Measurements from ENCODE around the gene SERGEF.

The SERGEF gene

GRCh38 chr11:17810041-17810440 lies 202.8 kb downstream of the SERGEF start:
- DNase-seq: no peak

- no peak for DNase-seq
Measured at GRCh38 chr11:17807034-17807433, 205.8 kb downstream of the SERGEF start.

- DNase-seq: no peak
Measured at GRCh38 chr11:17805873-17806272, 207.0 kb downstream of the SERGEF start.

GRCh38 chr11:17805043-17805442 lies 207.8 kb downstream of the SERGEF start:
- DNase-seq: no peak

GRCh38 chr11:17803754-17804334 lies 209.0 kb downstream of the SERGEF start:
- no peak for DNase-seq

- no peak for DNase-seq
Measured at GRCh38 chr11:17802491-17802890, 210.4 kb downstream of the SERGEF start.

GRCh38 chr11:17801166-17801565 lies 211.7 kb downstream of the SERGEF start:
- DNase-seq: no peak

GRCh38 chr11:17799147-17799546 lies 213.7 kb downstream of the SERGEF start:
- DNase-seq: no peak

GRCh38 chr11:17798716-17799115 lies 214.1 kb downstream of the SERGEF start:
- DNase-seq: no peak

GRCh38 chr11:17798253-17798652 lies 214.6 kb downstream of the SERGEF start:
- DNase-seq: no peak

- DNase-seq: no peak
Measured at GRCh38 chr11:17796154-17796553, 216.7 kb downstream of the SERGEF start.

- no peak for DNase-seq
Measured at GRCh38 chr11:17794981-17795380, 217.9 kb downstream of the SERGEF start.

GRCh38 chr11:17793642-17794170 lies 219.1 kb downstream of the SERGEF start:
- DNase-seq: no peak

- DNase-seq: no peak
Measured at GRCh38 chr11:17792161-17792560, 220.7 kb downstream of the SERGEF start.

GRCh38 chr11:17791144-17791543 lies 221.7 kb downstream of the SERGEF start:
- DNase-seq: no peak

GRCh38 chr11:17790453-17790852 lies 222.4 kb downstream of the SERGEF start:
- no peak for DNase-seq

- no peak for DNase-seq
Measured at GRCh38 chr11:17788084-17788483, 224.8 kb downstream of the SERGEF start.

GRCh38 chr11:17786824-17787525 lies 225.9 kb downstream of the SERGEF start:
- DNase-seq: no peak

GRCh38 chr11:17783878-17784277 lies 229.0 kb downstream of the SERGEF start:
- no peak for DNase-seq

- DNase-seq: no peak
Measured at GRCh38 chr11:17782603-17783337, 230.1 kb downstream of the SERGEF start.

GRCh38 chr11:17782145-17782544 lies 230.7 kb downstream of the SERGEF start:
- no peak for DNase-seq

GRCh38 chr11:17781626-17782025 lies 231.2 kb downstream of the SERGEF start:
- no peak for DNase-seq

- DNase-seq: no peak
Measured at GRCh38 chr11:17781221-17781620, 231.6 kb downstream of the SERGEF start.

- DNase-seq: no peak
Measured at GRCh38 chr11:17780668-17781067, 232.2 kb downstream of the SERGEF start.
